NCI-H226 (cell line): ENCODE results near the gene ADAM15.

Experiments used
- DNase-seq: peaks from one replicate; pipeline ENCODE4 v3.0.0-alpha.2; 2015

The ADAM15 gene

DNA sequence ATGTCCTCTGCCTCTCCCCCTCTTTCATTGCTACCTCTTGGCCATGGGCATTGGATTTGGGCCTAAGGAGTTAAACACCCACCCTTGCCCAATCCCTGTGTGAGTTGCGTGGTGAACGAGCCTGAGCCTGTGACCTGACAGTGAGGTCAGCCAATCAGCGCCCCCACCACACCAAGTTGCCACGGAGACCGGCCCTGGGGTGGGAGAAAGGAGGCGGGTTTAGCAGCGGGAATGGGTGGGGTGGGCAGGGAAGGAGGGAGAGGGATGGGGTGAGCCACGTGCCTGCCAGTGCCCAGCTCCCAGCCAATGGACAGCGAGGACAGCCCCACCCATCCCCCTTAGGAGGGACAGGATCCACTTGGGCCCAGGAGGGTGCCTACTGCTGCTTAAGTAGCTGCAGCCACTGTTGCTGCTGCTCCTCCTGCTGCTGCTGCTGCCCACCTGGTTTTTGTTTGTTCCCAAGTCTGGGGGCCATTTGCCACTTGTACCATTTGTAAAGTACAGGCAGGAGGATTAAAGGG is 39.0 kb upstream of the ADAM15 start:
- DNase-seq, result peak; percentile 77

DNA sequence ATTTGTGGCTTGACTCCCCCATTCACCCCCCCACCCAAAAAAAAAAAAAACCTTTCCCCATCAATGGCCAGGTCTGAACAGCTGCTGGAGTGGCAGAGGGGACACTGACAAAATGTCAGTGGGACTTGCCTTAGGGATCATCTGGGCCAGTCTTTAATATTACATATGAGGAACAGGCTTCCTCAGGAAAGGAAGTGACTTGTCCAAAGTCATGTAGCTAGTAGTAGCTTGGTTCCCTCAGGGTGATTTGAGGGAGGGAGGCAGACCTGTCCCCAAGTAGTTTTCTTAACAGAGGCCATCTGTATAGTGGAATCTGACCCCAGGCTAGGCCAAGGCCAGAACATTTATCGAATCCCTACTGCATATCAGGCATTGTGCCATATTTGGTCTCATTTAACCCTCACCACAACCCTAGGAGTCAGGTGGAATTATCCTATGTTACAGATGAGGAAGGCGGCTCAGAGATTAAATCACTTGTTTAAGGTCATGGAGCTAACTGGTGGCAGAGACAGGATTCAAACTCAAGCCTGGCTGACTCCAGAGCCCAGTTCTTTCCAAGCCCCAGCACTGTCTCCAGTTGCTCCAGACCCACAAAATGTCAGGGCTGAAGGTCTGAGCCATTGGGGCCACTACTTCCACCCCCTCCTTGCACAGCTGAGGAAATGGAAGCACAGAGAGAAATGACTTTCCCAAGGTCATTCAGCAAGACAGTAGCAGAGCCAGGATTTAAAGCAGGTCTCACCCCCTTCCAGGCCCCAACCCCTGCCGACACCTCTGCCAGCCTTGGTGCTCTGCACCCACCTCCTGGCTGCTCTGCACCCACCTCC is 38.1 kb upstream of the ADAM15 start:
- DNase-seq, result no peak

DNA sequence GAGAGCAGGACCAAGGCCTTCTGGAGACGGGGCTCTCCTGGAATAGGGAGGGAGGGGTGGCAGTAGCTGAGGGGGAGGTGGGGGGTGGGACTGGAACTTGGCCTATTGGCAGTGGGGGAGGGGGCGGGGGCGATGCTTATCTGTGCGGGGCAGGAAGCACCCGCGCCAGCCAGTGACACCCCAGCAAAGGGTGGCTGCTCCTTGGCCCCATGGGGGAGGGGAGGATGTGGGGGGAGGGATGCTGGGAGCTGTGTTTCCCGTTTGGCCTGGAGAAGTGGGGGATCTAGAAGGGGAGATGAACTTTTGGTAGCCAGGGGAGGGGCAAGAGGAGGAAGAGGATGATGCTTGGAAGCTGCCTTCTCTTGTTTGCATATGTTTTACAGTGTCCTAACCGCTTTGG is 37.5 kb upstream of the ADAM15 start:
- no peak for DNase-seq

DNA sequence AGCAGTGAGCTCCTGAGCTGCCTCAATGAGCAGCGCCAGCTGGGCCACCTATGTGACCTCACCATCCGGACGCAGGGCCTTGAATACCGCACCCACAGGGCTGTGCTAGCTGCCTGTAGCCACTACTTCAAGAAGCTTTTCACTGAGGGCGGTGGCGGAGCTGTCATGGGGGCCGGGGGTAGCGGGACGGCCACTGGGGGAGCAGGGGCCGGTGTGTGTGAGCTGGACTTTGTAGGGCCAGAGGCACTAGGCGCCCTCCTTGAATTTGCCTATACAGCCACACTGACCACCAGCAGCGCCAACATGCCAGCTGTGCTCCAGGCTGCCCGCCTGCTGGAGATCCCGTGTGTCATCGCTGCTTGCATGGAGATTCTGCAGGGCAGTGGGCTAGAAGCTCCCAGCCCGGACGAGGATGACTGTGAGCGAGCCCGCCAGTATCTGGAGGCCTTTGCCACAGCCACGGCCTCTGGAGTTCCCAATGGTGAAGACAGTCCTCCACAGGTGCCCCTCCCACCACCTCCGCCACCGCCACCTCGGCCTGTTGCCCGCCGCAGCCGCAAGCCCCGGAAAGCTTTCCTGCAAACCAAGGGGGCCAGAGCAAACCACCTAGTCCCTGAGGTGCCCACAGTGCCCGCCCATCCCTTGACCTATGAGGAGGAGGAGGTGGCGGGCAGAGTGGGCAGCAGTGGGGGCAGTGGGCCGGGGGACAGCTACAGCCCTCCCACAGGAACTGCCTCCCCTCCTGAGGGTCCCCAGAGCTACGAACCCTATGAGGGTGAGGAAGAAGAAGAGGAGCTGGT is 36.2 kb upstream of the ADAM15 start:
- DNase-seq, result no peak

DNA sequence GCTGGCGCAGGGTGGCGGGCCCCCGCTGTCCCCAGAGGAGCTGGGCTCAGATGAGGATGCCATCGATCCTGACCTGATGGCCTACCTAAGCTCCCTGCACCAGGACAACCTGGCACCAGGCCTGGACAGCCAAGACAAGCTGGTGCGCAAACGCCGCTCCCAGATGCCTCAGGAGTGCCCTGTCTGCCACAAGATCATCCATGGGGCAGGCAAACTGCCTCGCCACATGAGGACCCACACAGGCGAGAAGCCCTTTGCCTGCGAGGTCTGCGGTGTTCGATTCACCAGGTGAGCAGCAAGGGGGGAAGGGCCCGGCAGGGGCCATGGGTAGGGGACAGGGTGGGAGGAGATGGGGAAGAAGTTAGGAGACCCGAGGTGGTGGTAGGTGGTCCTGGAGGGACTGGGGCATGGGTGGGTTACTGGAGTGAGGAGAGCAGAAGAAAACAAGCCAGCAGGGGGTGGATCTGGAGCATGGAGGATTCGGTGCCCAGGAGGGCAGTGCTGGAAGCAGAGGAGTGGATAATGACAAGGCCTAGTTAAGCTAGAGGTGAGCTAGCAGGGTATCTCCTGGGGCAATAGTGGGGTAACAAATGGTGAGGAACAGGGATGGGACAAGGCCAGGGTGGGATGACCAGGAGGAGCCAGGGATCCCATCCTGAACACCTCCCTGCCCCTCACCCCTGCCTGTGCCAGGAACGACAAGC is 35.4 kb upstream of the ADAM15 start:
- DNase-seq, result no peak

DNA sequence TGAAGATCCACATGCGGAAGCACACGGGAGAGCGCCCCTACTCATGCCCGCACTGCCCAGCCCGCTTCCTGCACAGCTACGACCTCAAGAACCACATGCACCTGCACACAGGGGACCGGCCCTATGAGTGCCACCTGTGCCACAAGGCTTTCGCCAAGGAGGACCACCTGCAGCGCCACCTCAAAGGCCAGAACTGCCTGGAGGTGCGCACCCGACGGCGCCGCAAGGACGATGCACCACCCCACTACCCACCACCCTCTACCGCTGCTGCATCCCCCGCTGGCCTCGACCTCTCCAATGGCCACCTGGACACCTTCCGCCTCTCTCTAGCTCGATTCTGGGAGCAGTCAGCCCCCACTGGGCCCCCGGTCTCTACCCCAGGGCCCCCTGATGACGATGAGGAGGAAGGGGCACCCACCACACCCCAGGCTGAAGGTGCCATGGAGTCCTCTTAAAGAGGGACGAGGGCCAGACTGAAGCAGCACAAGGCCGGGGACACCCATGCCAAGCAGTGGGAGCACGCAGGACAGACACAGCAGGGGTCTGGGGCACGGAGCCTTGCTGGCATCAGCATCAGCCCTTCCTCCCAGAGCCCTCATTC is 34.8 kb upstream of the ADAM15 start:
- no peak for DNase-seq

DNA sequence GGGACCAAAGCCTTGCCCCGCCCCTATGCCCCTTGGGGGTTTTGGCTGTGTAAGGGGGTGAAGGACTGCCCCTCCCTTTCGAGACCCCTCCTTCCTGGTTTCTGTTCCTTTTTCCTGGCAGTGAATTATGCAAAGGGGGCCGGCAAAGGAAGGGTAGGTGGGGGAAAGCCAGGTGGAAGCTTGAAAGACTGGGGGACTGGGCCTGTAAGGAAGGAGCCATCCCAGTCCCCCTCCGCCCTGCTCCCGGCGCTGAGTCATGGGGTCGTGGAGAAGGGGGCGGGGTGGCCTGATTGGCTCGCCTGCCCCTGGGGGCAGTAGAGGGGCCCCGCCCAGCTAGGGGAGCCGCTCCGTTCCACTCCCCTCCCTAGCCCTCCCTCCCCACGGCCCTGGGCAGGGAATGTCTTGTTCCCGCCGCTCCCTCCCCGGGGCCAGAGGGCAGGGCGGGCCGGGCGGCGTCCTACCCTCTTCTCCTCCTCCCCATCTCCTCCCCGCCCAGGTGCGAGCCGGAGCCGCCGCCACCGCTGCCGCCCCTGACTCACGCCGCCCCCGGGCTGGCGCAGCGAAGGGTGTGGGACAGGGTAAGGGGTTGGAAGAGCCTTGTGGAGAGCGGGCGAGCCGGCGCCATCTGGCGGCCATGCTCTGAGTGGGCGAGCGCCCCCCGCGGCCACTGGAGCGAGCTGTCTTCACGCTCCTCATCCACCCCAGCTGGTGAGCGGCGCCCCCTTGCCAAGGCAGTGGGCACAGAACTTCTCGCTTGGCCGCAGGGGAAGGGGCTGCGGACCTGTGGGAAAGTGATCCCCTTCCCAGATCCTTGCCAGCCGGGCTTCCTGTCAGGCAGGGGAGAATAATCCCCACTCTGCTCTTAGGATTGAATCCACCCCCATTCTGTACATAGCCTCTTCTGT is 33.8 kb upstream of the ADAM15 start:
- DNase-seq, result peak; percentile 97

DNA sequence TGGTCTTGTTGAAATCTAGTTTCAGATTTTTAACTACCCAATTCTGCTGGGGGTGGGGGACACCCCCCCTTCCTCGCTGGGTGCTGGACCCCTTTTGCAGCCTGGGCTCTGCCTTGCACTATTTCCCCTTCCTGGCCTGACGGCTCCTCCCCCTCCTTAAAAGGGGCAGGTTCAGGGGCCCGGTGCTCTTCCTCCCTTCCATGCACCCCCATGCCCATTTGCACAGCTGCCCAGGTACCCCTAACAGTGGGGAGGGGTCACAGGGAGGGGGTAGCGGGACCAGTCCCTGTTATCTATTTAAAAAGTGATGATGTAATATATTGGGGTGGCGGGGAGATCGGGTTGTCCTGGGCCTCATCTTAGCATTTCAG is 33.2 kb upstream of the ADAM15 start:
- DNase-seq, result no peak

DNA sequence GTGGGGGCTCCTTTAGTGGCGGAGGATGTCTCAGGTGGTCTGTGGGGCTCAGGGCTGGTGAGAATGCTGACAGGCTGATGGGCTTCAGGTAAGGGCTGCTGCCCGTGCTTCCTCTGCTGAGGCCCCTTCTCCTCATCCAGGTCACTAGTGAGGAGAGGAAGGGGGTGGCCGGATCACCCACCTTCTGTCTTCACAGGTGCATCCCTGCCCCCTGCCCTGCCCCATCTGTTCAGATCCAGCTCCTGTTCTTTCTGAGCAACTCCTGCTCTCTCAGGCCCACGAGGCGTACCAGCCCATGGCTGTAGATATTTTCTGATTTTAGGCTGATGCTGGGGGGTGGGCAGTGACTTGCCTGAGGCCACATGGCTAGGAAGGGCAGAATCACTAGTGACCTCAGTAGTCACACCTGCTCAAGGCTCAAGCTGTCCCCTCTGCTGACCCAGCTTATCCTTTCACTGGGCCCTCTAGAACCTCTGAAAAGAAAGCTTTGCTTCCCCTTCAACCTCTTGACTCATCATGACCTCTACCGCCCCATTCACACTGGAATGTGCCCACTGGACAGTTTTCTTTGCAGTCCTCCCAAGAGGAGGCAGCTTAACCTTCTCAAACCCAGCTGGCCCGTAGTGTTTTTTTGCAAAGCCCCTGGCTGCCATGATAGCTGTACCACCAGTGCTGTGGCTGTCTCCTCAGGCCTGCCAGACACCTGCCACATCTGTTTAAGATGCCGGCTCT is 32.3 kb upstream of the ADAM15 start:
- DNase-seq, result no peak

DNA sequence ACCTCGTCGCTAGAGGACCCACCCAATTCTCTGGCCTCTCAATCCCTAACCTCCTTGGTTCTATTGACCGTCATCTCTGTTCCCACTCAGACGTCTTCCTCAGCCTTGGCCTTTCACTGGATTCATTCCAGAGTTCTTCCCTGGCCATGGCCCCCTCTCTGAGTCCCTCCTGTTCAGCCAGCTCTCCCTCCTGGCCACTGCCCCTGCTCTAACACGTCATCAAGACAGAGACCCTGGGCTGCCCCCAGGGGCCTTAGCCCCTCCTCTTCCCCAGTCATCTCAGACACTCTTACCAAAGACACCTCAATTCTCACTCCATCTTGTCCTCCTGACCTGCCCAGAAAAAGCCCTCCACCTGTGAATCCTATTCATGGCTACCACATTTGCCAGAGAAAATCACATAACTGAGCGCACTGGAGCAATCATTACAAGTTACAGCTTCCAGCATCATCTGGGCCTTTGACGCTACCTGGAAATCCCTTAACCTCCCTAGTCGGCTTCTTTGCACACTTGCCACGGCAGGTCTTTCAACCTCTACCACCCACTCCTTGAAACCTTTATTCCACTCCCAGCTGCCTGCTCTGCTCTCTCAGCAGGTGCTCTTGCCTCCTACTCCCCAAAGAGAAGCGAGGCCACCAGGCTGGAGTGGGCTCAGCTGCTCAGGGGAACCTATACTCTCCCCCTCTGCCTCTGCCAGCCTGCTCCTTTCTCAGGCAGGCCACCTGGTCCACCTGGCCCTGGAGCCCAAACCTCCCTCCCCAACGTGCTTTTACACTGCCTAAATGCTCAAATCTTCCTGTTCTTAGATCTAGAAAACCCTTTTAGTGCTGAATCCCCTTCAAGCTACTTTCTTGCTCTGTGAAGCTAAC is 31.5 kb upstream of the ADAM15 start:
- no peak for DNase-seq

DNA sequence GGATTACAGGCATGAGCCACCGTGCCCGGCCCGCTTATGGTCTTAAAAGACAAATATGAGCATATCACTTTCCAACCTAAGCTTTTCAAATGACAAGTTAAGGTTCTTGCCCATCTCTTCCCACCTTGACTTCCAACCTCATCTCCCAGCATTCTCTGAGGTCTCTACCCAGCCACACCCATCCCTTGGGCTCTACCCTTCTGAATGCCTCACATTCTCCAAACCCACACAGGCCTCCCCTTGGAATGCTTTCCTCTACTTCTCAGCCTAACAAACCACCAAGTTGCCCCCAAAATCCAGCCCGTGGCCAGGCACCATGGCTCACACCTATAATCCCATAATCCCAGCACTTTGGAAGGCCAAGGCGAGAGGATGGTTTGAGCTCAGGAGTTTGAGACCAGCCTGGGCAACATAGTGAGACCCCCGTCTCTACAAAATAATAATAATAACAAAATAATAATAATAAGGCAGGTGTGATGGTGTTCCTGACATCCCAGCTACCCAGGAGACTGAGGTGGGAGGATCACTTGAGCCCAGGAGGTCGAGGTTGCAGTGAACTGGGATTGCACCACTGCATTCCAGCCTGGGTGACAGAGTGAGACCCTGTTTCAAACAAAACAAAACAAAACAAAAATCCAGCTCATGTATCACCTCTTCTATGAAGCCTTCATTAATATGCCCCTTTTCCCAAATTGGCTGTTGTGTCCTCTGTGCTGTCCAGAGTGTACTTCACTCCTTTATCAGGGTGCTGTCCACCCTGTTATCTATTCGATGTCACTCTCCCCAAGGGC is 28.8 kb upstream of the ADAM15 start:
- DNase-seq, result peak; percentile 73

DNA sequence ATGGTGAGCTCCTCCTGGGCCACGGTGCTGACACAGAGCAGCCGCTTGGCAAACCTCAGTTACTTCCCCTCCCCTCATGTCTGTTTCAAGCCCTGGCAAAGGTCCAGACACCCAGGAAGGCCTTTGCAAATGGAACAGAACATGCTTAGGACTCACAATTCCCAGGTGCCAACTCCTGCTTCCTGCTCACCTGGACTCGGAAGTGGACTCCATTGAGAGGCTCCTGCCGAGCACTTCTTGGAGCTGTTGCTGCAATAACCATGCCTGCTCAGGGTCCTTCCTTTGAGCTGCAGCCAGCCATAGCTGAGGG is 28.2 kb upstream of the ADAM15 start:
- peak; percentile 42 for DNase-seq

DNA sequence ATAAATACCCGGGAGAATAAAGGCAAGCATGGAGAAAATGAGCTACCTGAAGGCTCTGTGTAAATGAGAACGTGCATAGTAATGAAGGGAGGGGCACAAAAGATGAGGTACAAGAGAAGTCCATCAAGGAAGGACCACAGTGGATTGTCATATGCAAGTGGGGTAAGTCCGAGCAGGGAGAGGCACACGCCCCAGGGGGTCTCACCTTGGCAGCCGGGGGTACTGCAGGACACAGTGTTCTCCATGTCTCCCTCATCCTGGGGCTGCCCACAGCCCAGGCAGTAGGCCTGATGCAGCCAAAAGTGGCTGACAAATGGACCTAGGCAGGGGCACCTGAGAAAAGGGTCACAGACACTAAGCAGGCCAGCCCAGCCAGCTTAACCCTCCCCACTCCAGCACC is 27.5 kb upstream of the ADAM15 start:
- DNase-seq, result no peak

DNA sequence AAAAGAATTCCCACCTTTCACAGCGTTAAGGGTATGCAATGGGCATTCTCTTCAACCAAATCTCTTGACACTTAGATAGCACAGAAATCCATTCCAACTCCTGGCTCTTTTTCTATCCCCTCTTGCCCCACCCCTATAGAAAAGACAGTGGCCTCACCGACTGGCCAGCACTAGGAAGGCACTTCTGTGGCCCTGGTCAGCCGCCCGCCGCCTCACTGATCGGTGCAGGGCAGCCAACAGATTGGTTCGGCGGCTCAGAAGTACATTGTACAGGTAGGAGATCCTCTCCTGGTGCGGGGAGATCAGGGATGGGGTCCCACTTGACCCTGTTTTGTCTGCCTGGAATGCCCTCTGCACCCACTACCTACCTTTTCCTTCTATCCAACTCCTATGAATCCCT is 26.8 kb upstream of the ADAM15 start:
- DNase-seq, result no peak

DNA sequence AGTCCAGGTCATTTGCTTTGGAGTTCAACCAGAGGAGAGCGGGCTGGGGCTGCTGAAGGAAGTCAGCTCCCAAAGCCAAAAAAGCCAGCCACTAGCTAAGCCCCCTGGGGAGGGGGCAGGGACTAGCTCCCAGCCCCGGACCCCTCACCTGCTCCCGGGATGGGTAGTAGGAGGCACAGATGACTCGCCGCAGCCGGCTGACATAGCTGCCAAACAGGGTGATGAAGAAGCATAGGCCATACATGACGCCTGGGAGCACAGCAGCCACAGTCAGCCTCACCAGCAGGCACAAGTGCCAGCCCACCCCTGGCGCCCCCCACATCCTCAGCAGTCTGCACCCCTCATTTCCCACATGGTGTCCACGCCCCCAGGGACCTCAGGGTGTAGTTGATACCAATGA is 25.0 kb upstream of the ADAM15 start:
- no peak for DNase-seq

DNA sequence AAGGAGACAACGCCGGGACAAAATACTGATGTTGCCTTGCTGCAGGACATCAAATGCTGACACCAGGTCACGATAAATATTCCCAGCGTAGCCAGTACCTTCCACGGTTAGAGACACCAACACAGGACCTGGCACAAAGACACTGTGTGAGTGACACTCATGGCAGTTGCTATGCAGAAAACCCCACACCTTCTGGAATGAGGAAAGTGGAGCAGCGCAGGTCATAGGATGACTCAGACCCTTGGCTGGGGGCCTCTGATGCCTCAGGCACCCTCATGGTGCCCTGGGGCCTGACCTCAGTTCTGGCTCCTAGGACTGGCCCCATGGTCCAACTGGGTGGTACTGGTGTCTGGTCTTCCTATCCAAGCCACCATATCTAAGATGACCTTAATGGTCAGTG is 24.5 kb upstream of the ADAM15 start:
- peak; percentile 60 for DNase-seq

DNA sequence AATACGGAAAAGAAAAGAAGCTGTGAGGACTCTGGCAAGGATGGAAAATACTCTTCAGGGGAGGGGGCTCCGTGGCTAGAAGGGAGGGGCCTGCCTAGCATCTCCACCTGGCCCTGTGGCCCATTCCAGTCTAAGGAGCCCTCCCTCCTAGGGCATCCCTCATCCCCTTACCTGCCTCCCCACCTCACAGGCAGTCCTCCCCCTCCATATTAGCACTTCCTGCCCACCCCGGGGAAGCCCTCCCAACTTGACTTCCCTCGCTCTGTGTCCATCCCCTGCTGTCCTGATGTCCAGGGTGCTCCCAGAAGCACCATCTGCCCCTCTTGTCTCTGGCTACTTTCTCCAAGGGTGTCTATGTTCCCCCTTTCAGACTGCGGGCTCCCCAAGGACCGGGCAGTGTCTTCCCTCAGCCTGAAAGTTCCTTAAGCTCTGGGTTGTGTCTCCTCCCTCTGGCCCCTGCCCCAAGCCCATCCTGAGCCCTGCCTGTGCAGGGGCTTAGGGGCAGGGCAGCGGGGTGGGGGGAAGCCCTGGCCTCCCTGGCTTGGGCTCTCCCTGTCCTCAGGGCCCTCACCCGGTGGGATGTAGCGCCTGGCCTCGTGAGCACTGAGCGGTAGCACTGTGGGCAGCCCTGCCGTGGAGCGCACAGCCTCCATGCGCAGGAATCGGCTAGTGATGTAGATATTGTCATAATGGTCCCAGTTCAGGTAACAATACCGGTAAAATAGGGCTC is 21.4 kb upstream of the ADAM15 start:
- no peak for DNase-seq

DNA sequence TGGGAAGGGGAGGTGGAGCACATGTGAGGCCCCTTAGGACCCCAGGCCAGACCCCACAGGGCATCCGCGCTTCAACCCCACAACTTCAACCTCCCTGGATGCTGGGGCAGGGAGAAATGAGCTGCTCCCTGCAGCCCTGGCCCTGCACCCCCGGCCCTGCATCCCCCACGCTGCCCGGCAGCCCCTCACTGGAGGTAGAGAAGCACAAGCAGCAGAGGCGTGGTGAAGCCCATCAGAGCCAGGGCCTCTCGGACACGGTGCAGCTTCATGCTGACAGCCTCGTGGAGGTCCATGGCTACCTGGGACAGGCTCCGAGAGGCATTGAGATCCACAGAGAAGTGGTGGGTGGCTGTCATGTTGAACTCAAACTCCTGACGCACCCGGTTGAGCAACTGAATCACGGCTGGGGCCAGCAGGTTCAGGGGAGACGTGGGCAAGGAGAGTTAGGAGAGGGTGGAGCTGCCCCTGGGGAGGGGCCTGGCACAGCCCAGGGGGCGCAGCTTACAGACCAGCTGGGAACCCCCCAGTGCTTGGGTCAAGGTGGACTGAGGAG is 20.8 kb upstream of the ADAM15 start:
- DNase-seq, result no peak

DNA sequence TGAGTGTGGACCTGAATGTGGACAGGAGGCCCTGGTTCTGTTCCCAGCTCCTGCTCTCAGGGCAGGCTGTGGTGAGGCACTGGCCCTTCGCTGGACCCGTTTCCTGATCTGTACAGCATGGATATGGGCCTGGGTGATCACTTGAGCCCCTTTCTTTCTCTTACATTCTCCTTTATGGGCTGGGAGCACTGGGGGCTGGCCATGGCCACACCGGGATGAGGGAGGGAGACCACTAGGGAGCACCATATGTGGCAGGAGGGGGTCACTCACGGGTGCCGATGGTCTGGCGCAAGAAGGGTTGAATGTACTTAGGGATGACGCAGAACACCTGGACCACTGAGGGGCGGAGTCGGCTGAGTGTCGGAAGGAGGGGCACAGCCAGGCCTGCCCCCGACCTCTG is 20.2 kb upstream of the ADAM15 start:
- no peak for DNase-seq
